Measurements from ENCODE around the gene TREH.

- TF ChIP-seq EZH2phosphoT487 (IDR thresholded peaks at IDR 0.05; ENCODE audit: insufficient read depth, low read depth) (no peak), EZH2 (IDR thresholded peaks at IDR 0.05; ENCODE audit: insufficient read depth, poor library complexity, severe bottlenecking) (no peak)
Observed at GRCh38 chr11:118631142-118631909, 48.1 kb downstream of the TREH start.

All from GM23248 (cell line).